ENCODE measurements around the gene DAD1. TPM values are rescaled to one million over a fixed set of nuclear protein-coding genes. Genes with fewer than 3 reads are reported as not detected.

DAD1 gene
- total and polyA plus RNA-seq, 2 of the 8 experiments (the other 6 are each of a cell fraction or from before 2014, with no cell fraction given): 131 to 440 TPM

DNA sequence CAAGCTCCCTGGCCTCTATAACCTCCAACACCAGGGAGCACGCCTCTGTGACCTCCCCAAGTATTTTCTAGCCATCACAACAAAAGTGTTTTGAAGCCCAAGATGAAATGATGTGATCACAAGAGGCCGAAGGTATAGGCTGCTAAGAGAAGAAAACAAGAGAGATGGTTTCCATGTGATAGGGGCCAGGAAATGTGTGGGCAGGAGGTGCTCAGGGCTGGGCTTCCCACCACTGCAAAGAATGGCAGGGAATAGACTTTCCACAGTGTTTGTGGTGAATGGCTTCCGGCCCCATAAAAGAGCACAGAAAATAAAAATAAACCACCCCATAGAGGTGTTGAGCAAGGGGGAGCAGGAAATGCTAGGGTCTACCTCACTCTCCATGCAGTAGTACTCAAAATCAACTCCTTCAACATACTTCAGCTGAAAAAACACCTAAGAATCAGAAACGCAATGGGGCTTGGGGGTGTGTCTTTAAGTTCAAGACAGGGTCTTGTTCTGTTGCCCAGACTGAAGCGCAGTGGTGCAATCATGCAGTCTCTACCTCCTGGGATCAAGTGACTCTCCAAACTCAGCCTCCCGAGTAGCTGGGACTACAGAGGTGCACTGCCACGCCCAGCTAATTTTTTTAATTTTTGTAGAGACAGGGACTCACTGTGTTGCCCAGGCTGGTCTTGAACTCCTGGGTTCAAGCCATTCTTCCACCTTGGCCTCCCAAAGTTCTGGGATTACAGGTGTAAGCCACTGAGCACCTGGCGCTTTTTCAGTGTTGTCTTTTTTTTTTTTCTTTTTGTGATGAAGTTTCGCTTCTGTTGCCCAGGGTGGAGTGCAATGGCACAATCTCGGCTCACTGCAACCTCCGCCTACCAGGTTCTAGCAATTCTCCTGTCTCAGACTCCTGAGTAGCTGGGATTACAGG, 27.1 kb downstream of the DAD1 start (continued):
- TF ChIP-seq RXRA (IDR thresholded peaks at IDR 0.05; ENCODE audit: insufficient read depth, low read depth, low read length): no peak
